IgD-negative memory B cell (primary cell): ENCODE measurements around the gene NLGN1. TPM values are rescaled to one million over a fixed set of nuclear protein-coding genes. Genes with fewer than 3 reads are reported as not detected.

Experiments used
- H3K27ac Mint-ChIP-seq, 3 donors: one replicate each; pipeline ENCODE4 v1.8.0; 2020 to 2022; ENCODE audit warnings: mild to moderate bottlenecking in 3 of 3, mixed read lengths in 3 of 3, moderate library complexity in 1 of 3
- H3K27me3 Mint-ChIP-seq: one replicate; pipeline ENCODE4 v1.8.0; 2021; ENCODE audit warnings: mixed read lengths
- H3K36me3 Mint-ChIP-seq: one replicate; pipeline ENCODE4 v1.8.0; 2020; ENCODE audit warnings: mild to moderate bottlenecking, mixed read lengths
- H3K4me1 Mint-ChIP-seq, 3 donors: one replicate each; pipeline ENCODE4 v1.8.0; 2020 to 2022; ENCODE audit warnings: mixed read lengths in 3 of 3, mild to moderate bottlenecking in 1 of 3
- H3K4me3 Mint-ChIP-seq, 4 donors: one replicate each; pipeline ENCODE4 v1.8.0; 2020 to 2022; ENCODE audit warnings: mild to moderate bottlenecking in 4 of 4, mixed read lengths in 4 of 4, moderate library complexity in 3 of 4
- H3K9me3 Mint-ChIP-seq, 3 donors: one replicate each; pipeline ENCODE4 v1.8.0; 2020 to 2021; ENCODE audit warnings: mixed read lengths in 3 of 3, mild to moderate bottlenecking in 1 of 3
- polyA plus RNA-seq: library from polyadenylated mRNA; unstranded; fragments of 300-500 nt; fragmentation: Illumina TruSeq; gene quantifications from one replicate; pipeline ENCODE4 v1.2.3, GENCODE V29; 2021

Gene NLGN1
- polyA plus RNA-seq, 1 donor from 2014 or later, result not detected

DNA sequence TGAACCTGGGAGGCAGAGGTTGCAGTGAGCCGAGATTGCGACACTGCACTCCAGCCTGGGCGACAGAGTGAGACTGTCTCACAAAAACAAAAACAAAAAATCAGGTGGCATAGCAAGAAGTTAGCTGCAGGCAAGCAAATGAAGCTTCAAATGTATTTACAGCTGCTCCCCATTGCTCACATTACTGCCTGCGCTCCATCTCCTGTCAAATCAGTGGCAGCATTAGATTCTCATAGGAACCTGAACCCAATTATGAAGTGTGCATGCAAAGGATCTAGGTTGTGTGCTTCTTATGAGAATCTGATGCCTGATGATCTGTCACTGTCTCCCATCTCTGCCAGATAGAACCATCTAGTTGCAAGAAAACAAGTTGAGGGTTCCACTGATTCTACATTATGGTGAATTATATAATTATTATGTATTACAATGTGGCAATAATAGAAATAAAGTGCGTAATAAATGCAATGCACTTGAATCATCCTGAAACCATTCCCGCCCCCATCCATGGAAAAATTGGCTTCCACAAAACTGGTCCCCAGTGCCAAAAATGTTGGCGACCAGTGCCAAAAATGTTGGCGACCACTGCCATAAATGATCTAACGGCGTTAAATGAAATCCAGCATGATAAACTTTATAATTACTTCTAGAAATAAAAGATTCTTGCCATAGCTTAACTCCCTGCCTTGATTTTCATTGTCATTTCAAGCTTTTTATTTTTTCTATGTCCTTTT, 844.9 kb downstream of the NLGN1 start:
- no peak overlapping the region for H3K27ac Mint-ChIP-seq
- no peaks in the 10 kb centered on the region for H3K36me3 Mint-ChIP-seq
- H3K4me3 Mint-ChIP-seq, result peak overlapping the region in 1 of 4 donors; percentile 5
- no peaks in the 10 kb centered on the region for H3K4me1 Mint-ChIP-seq
- H3K9me3 Mint-ChIP-seq, result no peaks in the 10 kb centered on the region
- H3K27me3 Mint-ChIP-seq, result no peaks in the 10 kb centered on the region

DNA sequence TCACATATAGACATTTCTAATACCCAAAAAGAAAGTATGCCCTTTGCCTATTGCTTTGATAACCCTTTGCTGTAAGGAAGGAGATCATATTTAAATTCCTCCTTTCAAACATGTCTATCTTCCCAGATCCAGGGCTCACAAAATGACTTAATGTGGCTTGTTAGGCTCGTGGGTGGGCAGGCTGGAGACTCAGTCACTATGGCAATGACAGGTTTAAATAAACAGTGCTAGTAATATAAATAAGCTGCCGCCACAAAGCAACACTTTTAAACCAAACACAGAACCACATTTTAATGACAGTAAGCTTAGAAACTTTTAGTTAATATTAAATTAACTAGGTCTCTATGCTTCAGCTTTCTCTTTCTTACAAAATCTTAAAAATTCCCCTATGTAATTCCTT, 845.6 kb downstream of the NLGN1 start:
- Mint-ChIP-seq H3K27ac (no peak overlapping the region), H3K4me1 (no peaks in the 10 kb centered on the region), H3K4me3 (no peak overlapping the region), H3K36me3 (no peaks in the 10 kb centered on the region), H3K27me3 (no peaks in the 10 kb centered on the region), H3K9me3 (no peaks in the 10 kb centered on the region)

DNA sequence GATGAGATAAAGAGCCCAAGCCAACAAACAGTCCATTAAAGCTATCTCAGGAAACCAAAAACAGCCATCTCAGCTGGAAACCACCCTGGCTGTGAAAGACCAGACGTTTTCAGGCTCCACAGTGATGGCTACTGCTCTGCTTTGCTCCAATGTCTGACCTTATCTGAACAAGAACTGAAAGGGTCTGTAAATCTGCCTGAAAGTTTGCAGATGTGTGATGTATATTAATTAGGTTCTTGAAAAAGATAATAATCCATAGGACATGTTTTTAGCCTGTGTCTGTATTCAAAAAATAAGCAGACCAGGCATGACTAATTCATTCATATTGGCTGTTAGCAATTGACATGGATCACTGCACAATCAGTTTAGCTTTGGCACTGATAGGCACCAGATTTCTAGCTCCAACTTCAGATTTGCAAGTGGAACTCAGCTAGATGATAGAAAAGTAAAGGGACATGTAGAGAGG, 850.2 kb downstream of the NLGN1 start:
- Mint-ChIP-seq H3K4me1 (no peaks in the 10 kb centered on the region), H3K27ac (no peak overlapping the region), H3K9me3 (no peaks in the 10 kb centered on the region)

DNA sequence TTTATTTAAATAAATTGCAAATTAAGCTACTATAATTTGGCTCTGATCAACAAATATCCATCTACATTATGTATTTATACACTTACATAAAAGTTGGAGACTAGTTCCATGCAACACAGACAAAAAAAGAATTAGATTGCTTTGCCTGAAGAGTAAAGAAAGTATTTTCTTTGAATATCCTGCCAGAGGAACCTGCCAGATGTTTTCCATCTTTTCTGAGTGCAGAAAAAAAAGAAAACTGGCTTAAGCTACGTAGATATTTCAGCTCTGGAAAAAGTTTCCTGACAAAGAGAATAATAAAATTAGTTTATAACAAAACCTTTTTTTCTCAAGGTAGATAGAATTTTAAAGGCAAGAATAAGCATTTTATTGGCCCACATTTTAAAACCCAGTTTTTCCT, 854.1 kb downstream of the NLGN1 start:
- Mint-ChIP-seq H3K4me3 (no peak overlapping the region), H3K27ac (no peak overlapping the region), H3K4me1 (no peaks in the 10 kb centered on the region), H3K9me3 (peaks cover 0 to 4% (median 0%) of the 10 kb centered on the region in 3 donors), H3K27me3 (no peaks in the 10 kb centered on the region), H3K36me3 (no peaks in the 10 kb centered on the region)

More for the DNA sequence above, 850.2 kb downstream of the NLGN1 start:
- Mint-ChIP-seq H3K36me3 (no peaks in the 10 kb centered on the region), H3K4me3 (no peak overlapping the region), H3K27me3 (no peaks in the 10 kb centered on the region)

DNA sequence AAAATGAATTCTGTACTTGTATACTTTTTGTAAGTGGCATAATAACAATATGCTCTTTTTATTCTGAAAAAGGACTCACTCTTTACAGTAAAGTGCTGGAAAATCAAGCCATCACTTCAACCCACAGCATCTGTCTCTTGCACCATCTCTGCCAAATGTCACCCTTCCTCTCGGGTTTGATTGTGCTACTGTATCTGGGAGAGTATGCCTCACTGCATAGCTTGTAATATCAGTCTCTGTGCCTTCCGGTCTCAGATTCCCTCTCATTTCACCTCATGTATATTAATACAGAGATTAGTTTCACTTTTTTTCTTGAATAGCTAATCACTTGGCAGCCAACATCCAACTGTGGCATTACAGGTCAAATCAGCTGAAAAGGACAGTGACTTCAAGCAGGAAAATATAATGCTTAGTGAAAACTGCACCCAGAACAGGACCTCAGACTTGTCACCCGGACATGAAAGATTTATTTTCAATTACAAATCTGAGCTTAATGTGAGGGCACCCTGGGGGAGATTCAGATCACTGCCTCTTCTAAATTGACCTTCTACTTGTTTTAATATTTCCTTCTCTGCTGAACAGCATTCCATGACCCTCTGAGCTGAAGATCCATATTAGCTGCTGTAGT, 855.8 kb downstream of the NLGN1 start:
- Mint-ChIP-seq H3K9me3 (peaks cover 0 to 4% (median 0%) of the 10 kb centered on the region in 3 donors), H3K4me3 (no peak overlapping the region), H3K27ac (peak overlapping the region in 1 of 3 donors; percentile 41), H3K4me1 (no peaks in the 10 kb centered on the region), H3K36me3 (no peaks in the 10 kb centered on the region), H3K27me3 (no peaks in the 10 kb centered on the region)

DNA sequence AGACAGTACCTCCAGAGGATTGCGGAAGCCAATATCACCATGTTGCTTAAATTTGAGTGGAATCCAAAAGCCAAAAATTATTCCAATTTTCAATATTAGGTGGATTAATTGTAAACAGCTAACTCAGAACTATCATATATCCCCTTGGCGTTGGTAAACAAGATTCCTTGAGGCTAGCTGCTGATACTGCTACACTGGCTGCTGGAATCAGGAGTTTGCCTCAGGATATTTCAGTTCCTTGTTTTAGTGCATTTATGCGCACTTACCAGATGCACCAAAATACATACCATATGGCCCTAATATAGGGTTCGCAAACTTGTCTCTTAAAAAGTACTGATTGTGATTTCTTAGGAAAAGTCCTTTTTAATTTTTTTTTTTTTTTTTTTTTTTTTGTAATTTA, 856.4 kb downstream of the NLGN1 start:
- Mint-ChIP-seq H3K27ac (no peak overlapping the region), H3K4me1 (no peaks in the 10 kb centered on the region), H3K9me3 (peaks cover 0 to 4% (median 0%) of the 10 kb centered on the region in 3 donors), H3K4me3 (no peak overlapping the region), H3K27me3 (no peaks in the 10 kb centered on the region), H3K36me3 (no peaks in the 10 kb centered on the region)

DNA sequence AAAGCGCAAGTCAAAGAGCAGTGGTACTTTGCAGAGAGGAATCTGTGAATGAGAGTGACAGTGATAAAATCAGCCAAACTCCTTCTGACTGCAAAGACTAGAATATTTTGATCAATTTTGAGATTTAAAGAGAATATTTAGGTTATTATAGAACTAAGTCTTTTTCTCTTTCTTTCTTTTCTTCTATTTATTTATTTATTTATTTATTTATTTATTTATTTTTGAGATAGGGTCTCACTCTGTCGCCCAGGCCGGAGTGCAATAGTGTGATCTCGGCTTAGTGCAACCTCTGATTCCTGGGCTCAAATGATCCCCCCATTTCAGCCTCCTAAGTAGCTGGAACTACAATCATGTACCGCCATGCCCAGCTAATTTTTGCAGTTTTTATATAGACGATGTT, 857.9 kb downstream of the NLGN1 start:
- no peak overlapping the region for H3K27ac Mint-ChIP-seq
- no peaks in the 10 kb centered on the region for H3K36me3 Mint-ChIP-seq
- no peaks in the 10 kb centered on the region for H3K4me1 Mint-ChIP-seq
- no peaks in the 10 kb centered on the region for H3K27me3 Mint-ChIP-seq
- H3K4me3 Mint-ChIP-seq, result no peak overlapping the region
- H3K9me3 Mint-ChIP-seq, result peaks cover 0 to 4% (median 0%) of the 10 kb centered on the region in 3 donors

DNA sequence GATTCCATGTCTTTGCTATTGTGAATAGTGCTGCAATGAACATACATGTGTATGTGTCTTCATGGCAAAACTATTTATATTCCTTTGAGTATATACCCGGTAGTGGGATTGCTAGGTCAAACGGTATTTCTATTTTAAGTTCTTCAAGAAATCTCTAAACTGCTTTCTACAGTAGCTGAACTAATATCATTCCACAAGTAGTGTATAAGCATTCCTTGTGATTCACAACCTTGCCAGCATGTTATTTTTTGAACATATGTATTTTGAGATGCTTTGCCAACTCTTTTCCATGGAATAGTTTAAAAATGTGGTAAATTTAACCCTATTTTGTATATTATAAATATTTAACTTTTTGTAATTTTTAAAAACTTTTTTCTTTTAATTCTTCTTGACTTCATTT, 868.9 kb downstream of the NLGN1 start:
- Mint-ChIP-seq H3K27ac (no peak overlapping the region), H3K9me3 (no peaks in the 10 kb centered on the region), H3K4me1 (no peaks in the 10 kb centered on the region), H3K4me3 (no peak overlapping the region), H3K27me3 (no peaks in the 10 kb centered on the region), H3K36me3 (no peaks in the 10 kb centered on the region)

DNA sequence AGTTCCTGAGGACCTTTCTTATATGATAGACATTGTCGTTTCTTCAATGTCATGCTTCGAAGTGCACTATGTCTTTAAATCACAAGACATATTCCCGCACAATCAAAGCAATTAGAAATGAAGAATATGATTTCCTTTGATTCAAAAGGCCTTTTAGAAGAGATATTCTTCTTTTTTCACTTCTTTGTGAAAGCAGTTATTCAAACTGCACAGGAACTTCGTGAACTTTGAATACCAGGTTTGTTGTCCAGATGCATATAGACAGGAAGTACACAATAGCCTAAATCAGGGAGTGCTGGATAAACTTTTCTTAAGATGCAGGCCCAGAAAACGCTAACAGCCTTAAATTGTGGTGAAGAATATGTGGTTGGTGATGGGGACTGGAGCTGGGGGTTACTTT, 870.5 kb downstream of the NLGN1 start:
- Mint-ChIP-seq H3K4me1 (no peaks in the 10 kb centered on the region), H3K36me3 (no peaks in the 10 kb centered on the region)

DNA sequence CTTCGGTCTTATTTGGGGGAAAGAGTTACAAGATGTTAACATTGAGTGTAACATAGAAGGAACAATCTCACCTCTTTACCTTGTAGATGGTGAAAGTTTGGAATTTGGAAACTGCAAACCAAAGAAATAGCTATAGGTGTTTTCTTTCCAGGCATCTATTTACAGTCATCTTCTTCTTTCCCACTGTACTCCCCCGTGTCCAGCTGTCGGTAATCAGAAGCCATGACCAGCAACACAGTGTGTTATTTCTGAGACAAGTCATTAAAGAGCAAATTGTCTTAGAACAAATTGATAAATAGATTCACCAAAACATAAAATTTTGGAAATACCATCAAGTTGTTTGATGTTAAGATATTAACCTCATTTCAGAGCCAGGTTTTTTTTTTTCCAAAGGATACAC, 871.0 kb downstream of the NLGN1 start:
- Mint-ChIP-seq H3K4me1 (no peaks in the 10 kb centered on the region), H3K27ac (no peak overlapping the region), H3K9me3 (no peaks in the 10 kb centered on the region), H3K4me3 (no peak overlapping the region), H3K27me3 (no peaks in the 10 kb centered on the region), H3K36me3 (no peaks in the 10 kb centered on the region)

More for the DNA sequence above, 870.5 kb downstream of the NLGN1 start:
- H3K9me3 Mint-ChIP-seq, result no peaks in the 10 kb centered on the region
- H3K27ac Mint-ChIP-seq, result no peak overlapping the region
- H3K27me3 Mint-ChIP-seq, result no peaks in the 10 kb centered on the region
- H3K4me3 Mint-ChIP-seq, result no peak overlapping the region

DNA sequence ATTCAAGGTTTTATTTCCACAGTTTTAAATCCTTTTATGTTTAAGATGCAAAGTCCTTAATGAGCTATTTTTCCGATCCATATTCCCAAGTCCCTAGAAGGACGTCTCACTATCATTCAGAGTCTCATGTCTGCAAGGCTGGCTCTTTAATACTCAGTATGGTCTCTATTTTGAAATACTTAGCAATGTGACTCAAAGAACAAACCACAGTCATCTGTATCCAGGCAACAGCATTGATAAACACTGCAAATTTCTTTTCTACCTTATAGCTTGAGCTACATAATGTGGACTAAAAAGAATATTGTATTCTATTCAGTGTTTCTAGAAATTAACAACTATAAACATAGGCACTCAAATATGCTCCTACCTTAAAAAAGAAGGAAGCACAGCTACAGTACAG, 873.3 kb downstream of the NLGN1 start:
- no peak overlapping the region for H3K4me3 Mint-ChIP-seq
- H3K9me3 Mint-ChIP-seq, result peaks cover 0 to 4% (median 0%) of the 10 kb centered on the region in 3 donors

DNA sequence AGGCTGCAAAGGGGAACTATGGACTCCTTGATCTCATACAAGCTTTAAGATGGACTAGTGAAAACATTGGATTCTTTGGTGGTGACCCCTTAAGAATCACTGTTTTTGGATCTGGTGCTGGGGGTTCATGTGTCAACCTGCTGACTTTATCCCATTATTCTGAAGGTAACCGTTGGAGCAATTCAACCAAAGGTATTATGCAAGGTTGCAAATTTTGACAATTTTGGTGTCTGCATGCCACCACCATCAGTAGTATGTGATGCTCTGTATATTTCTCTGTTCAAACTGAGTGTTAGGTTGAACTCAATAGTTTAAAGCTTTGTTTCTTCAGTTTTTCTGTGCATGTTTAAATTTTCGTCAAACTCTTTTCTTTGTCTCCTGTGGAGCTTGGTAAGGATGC, 877.8 kb downstream of the NLGN1 start:
- Mint-ChIP-seq H3K27ac (no peak overlapping the region), H3K4me3 (no peak overlapping the region), H3K27me3 (no peaks in the 10 kb centered on the region), H3K9me3 (peaks cover 0 to 11% (median 3%) of the 10 kb centered on the region in 3 donors), H3K36me3 (no peaks in the 10 kb centered on the region), H3K4me1 (no peaks in the 10 kb centered on the region)

More for the DNA sequence above, 873.3 kb downstream of the NLGN1 start:
- no peak overlapping the region for H3K27ac Mint-ChIP-seq
- no peaks in the 10 kb centered on the region for H3K27me3 Mint-ChIP-seq
- H3K36me3 Mint-ChIP-seq, result no peaks in the 10 kb centered on the region
- no peaks in the 10 kb centered on the region for H3K4me1 Mint-ChIP-seq

DNA sequence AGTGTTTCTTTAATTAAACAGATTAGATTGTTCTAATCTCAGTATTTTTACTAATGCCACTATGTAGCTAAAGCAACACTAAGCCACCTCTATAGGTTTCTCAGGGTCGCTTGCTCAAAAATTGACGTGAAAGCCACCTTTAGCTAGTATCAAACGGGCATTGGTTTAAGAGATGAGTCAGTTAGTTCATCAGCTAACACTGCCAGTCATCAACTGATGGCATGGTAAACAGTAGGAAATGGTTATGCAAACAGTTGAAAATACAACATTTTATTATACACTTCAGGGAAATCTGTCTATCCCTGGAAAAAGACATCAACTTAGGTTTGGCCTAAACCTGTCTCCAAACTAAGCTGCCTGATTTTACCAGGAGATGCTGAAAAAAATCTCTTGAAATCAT, 879.3 kb downstream of the NLGN1 start:
- Mint-ChIP-seq H3K36me3 (no peaks in the 10 kb centered on the region), H3K4me1 (no peaks in the 10 kb centered on the region), H3K4me3 (no peak overlapping the region), H3K9me3 (peaks cover 0 to 11% (median 3%) of the 10 kb centered on the region in 3 donors), H3K27me3 (no peaks in the 10 kb centered on the region), H3K27ac (no peak overlapping the region)

DNA sequence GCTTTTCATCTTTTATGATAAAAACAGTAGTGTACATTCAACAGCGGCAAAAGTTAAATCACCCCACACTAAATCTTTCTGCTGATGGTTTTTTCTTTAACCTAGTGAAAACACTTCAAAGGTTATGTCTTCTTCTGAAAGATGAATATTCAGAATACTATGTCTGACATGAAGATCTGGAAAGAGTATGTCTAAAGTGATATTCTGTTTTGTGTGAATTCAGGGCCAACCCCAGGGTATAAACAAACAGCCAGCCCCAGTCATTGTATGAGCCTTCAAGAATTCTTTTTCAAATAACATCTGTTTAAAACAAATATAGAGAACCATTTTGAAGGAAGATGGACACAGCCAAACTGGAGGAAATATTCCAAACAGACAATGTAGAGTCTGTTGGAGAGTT, 880.5 kb downstream of the NLGN1 start:
- no peaks in the 10 kb centered on the region for H3K4me1 Mint-ChIP-seq
- peaks cover 0 to 11% (median 3%) of the 10 kb centered on the region in 3 donors for H3K9me3 Mint-ChIP-seq
- H3K4me3 Mint-ChIP-seq, result no peak overlapping the region
- H3K36me3 Mint-ChIP-seq, result no peaks in the 10 kb centered on the region
- H3K27ac Mint-ChIP-seq, result no peak overlapping the region
- no peaks in the 10 kb centered on the region for H3K27me3 Mint-ChIP-seq

DNA sequence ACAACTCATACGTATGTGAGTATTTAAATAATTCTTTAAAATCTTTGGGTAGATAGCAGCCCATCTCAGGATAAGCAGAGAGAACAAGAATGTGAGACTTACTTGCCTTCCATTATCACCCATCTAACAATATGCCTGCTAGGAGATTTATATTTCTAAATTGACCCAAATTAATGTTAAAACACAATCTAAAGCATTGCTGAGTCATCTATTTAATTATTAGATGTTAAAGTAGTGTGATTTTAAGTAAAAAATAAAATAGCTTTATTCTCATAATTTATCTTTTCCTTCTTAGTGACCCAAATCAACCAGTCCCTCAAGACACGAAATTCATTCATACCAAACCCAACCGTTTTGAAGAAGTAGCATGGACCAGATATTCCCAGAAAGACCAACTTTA, 882.6 kb downstream of the NLGN1 start:
- Mint-ChIP-seq H3K4me1 (no peaks in the 10 kb centered on the region), H3K9me3 (peaks cover 0 to 11% (median 3%) of the 10 kb centered on the region in 3 donors), H3K4me3 (no peak overlapping the region), H3K27ac (no peak overlapping the region), H3K36me3 (no peaks in the 10 kb centered on the region), H3K27me3 (no peaks in the 10 kb centered on the region)
